HG03558 (cell line): Measurements from ENCODE around the gene KLC4.

Experiments used
- ATAC-seq: cut with Tn5 transposase; IDR thresholded peaks from one replicate; pipeline ENCODE4 v1.9.1; 2021; ENCODE audit warnings: moderate number of reproducible peaks; ENCODE audit not compliant: unreplicated experiment; ENCODE audit errors: extremely low read depth

The KLC4 gene

GRCh38 chr6:43120944-43121913 is 61.8 kb downstream of the KLC4 start:
- ATAC-seq = no peak

GRCh38 chr6:43122146-43122545 is 62.7 kb downstream of the KLC4 start:
- no peak for ATAC-seq

GRCh38 chr6:43123461-43124314 is 64.3 kb downstream of the KLC4 start:
- ATAC-seq = no peak

GRCh38 chr6:43124481-43124880 is 65.0 kb downstream of the KLC4 start:
- ATAC-seq = no peak
